GM18499 (cell line): ENCODE measurements around the gene GAS7.

Experiments
- ATAC-seq: cut with Tn5 transposase; IDR thresholded peaks from one replicate; pipeline ENCODE4 v1.9.1; 2021; ENCODE audit warnings: moderate number of reproducible peaks; ENCODE audit not compliant: insufficient read depth, unreplicated experiment

GAS7 gene

DNA sequence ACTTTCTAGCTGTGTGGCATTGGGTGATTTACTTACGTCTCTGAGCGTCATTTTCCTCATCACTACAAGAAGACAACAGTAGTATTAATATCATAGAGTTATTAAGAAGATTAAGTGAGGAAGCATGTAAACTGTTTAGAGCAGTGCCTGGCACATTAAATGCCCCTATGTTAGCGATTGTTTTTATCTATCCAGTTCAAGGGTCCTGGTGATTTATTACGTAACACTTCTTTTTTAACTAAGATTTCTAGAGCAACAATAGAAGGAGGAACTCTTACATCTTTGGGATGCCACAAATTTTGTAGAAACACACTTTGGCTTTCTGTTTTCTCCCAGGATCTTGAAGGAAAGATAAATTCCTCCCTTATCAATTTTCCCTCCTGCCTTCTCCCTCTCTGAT lies 3.3 kb upstream of the GAS7 start:
- ATAC-seq = no peak

DNA sequence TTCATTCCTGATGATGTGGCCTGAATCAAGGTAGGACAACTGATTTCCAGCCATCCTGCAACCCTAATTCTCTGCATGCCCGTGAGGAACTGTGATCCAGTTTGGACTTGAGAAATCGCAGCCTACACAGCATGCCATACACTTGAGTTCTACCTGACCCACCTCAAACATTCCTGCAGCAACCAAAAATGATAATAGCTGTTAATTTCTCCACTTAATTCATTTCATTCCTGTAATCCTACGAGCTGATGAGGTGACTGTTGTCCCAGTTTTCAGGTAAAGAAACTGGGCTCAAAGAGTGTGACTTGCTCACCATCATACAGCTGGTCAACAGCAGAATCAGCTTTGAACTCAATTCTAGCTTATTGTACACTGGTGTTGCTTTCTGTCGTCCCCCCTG lies 2.2 kb upstream of the GAS7 start:
- no peak for ATAC-seq

DNA sequence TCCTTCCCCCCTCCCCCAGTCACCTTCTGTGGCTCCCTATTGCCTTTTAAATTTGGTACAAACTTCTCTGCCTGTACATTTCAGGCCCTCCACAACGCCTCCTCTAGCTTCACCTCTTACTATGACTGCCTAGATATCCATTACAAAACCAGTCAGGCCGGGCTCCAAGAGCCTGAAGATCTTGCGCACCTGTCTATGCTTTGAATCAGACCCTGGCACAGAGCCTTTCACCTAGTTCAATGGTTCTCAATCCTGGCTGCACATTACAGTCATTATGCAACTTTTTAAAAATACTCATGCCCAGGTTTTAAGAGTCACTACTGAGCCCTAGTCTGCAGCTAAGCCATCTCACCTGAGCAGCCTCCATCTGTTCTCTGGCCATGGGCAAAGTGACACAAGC lies 1.6 kb upstream of the GAS7 start:
- ATAC-seq = no peak

DNA sequence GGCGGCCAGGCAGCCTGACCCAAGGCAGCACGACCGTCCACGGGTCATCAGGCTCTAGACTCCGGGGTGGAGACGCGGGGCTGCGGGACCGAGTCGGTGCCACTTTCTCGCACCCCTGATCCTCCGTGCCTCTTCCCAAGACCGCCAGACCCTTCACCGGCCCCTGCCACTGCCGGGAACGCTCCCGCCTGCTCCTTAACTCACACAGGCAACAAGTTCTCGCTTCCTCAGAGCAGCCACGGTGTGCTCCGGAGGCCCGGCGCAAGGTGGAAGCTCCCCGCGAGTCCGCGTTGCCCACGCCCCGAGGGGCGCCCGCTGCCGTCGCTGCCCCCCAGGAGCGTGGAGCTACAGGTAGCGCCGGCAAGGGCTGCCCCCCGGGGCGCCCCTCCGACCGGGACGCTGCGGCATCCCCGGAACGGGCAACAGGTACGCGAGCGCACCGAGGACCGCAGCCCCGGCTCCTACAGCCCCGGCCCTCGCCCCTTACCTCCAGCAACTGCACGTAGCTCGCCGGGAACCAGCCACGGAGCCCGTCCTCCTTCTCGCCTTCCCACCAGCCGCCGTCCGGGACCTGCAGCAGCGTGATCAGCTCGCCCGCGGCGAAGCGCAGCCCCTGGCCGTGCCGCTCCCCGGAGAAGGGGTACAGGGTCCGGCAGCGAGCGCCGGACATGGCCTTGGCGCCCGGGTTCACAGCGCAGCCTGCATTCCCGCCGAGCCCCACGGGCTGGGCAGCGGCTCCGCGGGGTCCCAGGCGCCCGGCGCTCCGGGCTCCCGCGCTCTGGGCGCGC lies 491 bp downstream of the GAS7 start:
- ATAC-seq = peak; percentile 18

DNA sequence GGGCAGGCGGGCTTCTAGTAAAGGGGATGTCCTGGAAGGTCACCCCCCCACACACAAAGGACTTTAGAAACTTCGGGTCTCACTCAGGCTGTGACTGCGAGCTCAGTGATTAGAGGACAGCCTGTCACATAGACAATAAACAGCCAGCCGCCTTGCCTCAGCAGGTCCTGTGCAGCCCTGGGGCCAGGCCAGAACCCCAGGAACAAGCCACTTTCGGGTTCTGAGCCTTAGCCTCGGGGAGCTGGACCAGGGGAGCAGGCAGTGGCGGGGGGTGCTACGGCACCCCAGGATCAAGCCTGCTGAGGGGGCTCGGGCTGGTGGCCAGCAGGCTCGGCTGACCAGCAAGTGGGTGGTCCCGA lies 1.1 kb downstream of the GAS7 start:
- no peak for ATAC-seq

DNA sequence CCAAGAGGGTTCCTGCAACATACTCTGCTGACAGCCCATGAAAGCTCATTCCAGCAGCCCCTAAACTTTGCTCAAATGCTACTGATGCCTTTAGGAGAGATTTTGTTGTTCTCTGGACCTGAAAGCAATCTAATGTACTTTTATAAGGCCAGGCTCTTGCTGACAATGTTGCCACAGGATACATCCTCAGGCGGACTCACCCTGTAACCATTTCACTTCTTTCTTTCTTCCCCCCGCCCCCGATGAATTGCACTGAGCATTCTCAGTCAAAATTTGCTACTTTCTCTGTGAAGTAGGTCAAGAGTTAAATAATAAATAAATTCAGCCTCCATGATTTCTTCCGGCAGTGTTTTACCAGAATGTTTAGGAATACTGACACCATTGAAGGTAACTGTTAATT lies 1.5 kb downstream of the GAS7 start:
- no peak for ATAC-seq

DNA sequence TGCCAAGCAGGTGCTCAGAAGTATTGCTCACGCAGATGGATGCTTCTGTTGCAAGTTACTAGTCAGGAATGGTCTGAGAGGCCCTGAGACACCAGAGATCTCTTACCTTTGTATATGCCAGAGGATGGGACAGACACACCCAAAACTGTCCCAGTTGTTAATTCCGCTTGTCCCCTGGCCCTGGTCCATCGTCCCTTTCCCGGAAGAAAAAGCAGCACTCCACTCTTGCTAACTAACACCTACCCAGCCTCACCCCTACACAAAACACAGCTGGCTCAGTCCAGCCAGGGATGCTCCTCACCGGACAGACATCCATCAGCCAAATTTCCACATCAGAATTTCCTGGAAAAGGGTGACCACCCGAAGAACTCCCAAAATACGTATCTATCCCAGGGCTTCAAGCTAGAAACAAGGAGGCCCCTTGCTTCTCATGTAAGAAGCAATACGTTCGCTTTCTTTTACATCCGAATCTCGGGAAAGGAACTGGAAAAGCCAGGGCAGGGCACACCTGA lies 2.0 kb downstream of the GAS7 start:
- no peak for ATAC-seq

DNA sequence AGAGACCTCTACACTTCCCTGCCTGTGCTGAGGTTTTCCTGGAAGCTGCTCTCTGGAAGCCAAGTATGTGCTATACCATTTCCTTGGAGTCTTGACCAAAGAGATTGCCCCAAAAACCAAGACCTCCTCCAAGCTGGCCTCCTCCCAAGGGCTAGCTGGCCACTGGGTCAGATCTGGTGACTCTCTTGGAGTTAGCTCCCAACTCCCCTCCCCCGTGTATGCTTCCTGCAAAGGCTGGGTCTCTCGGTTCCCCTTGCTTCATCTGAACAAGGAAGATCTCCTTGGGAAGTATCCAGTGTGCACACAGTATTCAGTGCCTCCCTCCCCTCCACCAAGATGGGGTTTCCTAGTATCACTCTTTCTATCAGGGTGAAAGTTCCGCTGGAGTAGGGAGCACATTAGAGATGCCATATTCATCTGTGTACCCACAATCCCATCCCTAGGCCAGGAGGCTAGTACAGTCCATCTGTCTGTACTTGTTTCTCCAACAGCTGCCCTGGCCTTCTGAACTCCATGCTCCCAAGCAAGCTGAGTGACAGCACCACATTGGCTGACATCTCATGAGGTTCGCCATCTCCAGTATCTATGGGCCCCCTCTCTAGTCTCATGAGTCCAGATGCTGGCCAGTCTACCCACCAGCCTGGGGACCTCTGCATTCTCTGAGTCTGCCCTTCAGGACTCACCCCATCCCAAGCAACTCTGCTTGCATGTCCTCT lies 3.2 kb downstream of the GAS7 start:
- no peak for ATAC-seq

DNA sequence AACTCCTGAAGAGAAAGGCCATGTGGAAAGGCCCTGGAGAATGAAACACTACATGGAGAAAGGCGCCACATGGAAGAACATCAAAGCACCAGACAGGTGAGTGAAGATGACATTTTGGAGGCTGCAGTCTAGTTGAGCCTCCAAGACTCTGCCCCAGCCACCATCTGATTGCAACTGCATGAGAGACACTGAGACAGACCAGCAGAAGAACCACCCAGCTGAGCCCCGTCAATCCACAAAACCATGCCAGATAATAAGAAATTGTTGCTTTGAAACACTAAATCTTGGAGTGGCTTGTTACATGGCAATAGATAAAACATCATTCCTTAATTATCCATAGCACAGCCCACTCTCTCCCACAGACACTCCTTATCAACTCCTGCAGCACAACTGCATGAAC lies 4.8 kb downstream of the GAS7 start:
- ATAC-seq = no peak

DNA sequence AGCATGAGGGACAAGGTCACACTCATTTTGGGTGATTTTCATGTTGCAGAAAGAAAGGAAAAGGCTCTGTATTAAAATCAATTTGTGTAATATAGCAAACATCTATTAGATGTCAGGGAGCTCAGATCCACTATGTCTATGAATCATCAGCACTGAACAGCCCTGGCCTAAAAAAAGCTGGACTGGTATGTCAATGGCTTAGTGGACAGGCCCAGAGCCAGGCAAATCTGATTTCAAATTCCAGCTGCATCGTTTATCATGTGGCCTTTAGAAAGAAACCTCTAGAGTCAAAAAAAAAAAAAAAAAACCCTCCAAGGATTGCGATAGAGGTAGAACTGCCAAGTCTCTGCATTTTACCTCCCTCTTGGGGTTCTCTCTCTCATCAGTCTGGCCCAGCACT lies 5.4 kb downstream of the GAS7 start:
- no peak for ATAC-seq

DNA sequence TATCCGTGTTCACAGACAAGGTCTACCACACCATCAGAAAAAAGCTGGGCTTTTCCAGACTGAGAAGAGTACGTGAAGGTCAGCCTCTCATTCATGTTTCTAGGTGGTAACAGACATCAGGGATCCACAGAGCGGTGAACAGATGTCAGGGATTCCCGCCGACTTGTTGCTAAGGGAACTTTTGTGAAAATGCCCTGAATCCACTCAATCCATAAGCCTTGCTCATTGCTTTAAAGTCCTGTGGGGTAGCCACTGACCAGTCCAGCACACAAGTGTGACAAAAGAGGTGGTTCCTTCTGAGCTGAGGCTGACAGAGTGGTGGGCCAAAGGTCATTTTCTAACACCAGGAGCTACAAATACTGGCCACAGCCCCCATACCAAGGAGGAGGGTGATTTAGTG lies 5.9 kb downstream of the GAS7 start:
- no peak for ATAC-seq

DNA sequence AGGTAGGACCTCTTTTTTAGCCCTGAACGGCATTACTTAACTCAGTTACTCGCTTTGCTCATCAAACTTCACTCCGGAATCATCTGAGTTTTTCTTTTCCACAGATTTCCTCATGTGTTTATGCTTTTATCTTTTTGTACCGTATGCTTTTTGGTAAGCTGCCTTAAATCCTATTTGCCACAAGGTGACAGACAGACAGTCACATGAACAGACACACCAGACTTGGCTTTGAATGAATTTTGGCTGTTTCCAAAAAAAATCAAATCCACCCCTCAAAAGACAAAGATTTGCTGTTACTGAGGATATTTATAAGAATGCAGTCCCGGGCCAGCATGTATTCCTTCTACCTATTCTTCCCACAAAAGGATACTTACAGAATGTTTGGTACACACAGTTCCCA lies 10.9 kb downstream of the GAS7 start:
- no peak for ATAC-seq

DNA sequence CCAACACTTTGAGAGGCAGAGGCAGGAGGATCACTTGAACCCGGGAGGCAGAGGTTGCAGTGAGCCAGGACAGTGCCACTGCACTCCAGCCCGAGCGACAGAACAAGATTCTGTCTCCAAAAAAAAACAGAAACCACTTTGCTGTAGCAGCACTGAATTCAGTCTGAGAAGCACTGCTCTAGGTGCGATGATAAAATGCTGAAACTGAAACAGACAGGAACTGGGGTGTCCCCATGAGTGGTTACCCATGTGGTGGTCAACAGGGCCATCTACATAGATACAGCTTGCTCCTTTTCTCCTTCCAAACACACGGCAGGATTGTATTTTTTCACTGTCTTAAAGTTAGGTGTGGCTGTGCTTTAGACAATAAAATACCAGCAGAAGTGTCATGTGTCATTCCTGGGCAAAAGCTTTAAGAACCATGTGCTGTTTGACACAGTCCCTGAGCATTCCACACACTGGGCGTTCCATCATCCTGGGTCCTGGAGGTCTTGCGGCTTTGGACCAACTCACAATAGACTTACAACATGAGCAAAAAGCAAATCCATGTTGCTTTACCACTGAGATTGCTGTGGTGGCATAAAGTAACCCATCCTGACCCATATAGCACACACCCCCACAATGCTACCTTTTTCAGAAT lies 11.5 kb downstream of the GAS7 start:
- no peak for ATAC-seq

DNA sequence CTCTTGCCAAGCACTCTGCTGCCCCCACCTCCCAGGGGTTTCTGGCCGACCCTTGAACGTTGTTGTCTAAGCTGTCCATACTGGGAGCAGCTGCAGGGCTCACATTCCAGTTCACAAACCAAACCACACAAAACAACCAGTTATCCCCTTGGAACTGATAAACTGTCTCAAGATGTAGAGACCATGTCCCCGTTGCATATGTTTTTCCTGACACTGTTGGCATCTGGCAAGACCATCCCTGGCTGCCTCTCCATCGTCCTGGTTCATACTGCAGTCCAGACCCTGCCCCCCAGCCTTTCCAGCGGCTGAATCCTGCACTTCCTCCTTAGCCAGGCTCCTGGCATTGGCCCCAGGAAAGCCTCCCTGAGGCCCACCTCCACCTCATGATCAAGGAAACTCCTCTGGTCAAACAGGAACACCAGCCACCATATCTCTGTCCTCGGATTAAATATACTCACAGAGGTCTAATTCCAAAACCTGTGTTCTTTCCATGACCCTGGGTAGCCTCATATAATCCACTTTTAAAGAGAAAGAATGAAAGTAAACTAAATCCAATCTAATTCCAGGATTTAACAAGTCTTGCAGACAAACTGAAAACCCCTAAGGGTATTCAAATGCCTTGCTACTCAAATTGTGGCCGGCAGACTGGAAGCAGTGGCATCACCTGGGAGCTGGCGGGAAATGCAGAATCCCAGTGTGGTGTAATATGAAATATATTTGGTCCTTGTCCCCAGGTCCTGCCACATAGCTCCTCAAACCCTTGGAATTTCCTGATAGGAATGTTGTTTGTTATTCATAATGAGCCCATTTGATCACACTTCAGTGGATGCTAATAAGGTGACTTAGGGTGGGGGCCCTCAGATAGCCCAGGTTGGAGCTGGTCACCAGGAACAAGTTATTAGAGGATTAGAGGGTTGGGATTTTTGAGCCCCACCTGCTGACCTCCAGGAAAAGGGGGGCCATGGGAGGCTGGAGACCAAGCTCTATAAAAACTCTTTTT lies 14.2 kb downstream of the GAS7 start:
- ATAC-seq = no peak

DNA sequence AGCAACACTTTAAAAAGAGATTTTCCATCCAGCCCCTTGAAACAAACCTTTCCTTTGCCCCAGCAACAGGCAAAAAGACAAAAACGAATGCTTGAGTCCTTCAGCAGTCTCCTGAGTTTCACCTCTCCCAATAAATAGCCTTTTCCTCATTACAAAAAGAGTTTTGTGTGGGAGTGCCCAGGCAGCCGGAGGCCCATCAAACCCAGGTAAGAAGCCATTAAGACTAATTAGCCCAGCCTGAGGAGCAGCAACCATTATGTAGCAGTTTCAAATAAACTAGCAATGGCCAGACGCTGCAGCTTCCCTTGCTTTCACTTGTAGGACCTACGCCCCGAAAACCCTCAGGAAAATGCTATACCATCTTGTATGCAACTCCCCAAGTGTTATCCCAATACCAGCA lies 15.6 kb downstream of the GAS7 start:
- no peak for ATAC-seq

DNA sequence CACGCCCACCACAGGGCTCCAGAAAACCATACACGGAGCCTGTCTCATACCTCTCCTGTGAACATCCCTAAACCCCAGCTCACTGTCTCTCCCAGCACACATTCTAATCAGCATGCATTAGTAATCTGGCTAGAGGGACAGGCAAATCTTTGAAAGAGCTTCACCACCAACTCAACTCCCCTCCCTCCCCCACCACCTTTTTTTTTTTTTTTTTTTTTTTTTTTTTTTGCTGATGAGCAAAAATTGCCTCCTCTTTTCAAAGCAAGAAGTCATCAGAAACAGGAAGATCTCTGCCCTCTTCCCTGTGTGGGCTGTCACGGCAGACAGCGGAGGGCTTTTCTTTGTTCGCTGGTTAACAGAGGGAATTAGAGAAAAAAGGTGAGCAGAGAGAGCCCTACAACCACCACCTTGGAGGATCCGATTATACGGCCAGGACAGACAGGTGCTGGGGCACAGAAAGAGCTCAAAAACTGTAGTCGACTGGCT lies 19.9 kb downstream of the GAS7 start:
- ATAC-seq = no peak

DNA sequence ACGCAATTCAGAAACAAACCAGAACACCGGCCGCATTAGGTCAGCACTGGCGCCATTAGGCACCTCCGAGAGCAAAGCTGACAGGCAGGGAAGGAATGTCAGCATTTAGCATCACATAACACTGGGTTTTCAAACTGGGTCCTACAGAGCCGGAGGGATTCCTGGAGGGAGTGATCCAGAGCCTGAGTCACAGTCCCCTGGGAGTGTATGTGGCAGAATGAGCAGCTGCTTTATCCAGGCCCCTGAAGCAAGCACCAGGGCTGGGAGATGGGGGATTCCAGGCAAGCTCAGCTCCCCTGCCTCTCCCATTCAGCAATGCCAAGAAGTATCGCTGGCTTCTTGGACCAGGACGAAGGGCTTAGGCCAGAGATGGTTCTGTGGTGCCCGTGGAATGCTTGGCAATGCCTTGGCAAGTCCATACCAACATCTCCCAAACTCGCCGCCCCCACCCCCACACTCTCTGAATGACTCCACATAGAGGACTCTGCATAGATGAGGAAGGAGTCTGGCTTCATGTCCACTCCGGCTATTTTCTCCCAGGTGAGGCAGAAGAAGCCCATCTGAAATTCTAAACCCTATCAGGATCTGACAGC lies 20.4 kb downstream of the GAS7 start:
- no peak for ATAC-seq

DNA sequence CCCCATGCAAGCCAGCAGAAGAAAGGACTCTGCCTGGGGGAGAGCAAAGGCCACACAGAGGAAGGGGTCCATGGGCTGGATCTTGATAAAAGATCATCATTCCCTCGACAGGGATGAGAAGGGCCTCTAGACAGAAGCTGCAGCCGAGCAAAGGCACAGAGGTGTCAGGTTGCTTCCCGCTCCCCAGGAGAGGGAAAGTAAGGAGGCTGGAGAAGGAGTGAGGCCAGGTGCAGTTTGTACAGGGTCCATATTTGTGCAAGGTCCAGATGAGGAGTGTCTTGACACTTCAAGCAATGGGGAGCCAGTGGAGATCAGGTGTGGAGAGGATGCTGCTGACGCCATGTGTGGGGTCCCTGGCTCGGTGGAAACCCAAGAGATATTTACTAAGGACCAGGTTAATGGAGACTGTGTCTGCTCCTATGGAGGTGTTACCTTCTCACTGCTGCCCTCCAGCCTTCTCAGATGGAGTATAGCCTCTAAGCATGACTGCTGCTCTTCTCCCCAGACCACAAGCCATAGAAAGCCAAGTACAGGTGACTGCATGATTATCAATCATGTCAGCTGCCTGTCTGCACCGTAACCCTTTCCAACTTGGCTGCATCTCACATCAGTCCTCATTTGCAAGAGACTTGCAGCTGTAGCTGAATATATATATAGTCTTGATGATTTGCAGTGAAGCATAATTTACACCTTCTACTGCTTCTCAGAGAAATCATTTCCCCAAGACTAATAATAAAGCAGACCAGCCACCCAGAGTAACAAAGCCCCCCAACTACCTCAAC lies 21.1 kb downstream of the GAS7 start:
- ATAC-seq = no peak

DNA sequence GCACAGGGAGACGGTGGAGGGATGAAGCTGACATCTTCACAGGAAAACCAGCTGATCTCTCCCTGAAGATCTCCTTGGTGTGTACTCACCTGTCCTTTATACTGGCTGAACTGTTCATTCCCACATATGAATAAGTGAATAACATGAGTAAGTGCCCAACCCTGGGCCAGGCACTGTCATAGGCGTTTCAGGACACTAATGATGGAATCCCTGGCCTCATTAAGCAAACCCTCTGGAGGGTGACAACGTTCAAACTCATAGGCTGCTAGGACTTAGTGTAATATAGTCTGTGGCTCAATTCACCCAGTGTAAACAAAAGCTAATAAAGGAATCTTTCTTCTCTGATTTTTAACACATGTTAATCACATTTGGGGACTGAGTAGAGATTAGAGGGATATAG lies 24.5 kb downstream of the GAS7 start:
- no peak for ATAC-seq
